Measurements from ENCODE around the gene MGRN1. TPM values are rescaled to one million over a fixed set of nuclear protein-coding genes. Genes with fewer than 3 reads are reported as not detected.

The MGRN1 gene
- polyA plus RNA-seq, 1 donor from 2014 or later, result 35.9 TPM

DNA sequence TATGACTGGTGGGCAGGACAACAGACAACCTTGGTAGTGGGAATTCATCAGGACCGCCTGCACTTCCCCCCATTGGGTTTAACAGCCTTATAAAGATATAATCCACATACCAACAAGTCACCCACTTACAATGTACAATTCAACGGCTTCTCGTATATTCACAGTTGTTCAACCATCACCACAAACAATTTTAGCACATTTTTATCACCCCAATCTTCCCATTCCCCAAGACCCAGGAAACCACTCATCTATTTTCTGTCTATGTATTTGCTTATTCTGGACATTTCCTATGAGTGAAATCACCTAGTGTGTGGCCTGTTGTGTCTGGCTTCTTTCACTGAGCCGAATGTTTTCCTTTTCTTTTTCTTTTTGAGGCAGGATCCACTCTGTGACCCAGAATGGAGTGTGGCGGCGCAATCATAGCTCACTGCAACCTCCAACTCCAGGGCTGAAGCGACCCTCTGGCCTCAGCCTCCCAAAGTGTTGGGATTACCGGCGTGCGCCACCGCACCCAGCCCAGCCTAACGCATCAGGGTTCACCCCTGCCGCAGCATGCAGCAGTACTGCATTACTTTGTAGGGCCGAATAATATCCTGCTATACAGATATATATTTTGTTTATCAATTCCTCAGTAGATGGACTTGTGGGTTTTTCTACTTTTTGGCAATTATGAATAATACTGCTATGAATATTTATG, 98.6 kb downstream of the MGRN1 start:
- Histone ChIP-seq H3K27me3 (ENCODE audit: insufficient read depth, low read depth, low read length) (no peaks in the 10 kb centered on the region), H3K27ac (ENCODE audit: low read length) (no peak overlapping the region), H3K9ac (ENCODE audit: low read length) (no peak overlapping the region), H3K79me2 (replicated peaks; ENCODE audit: insufficient read depth, low read length) (no peaks in the 10 kb centered on the region), H3K4me2 (ENCODE audit: low read length) (no peak overlapping the region), H4K20me1 (ENCODE audit: insufficient read depth) (no peaks in the 10 kb centered on the region), H3K36me3 (ENCODE audit: insufficient read depth, low read length) (no peaks in the 10 kb centered on the region), H3F3A (ENCODE audit: insufficient read depth, low read length, poor library complexity, severe bottlenecking) (no peaks in the 10 kb centered on the region), H3K9me2 (ENCODE audit: insufficient read depth, low read length) (no peaks in the 10 kb centered on the region), H3K9me3 (ENCODE audit: low read length) (no peaks in the 10 kb centered on the region), H2AFZ (ENCODE audit: low read depth, low read length) (no peak overlapping the region), H3K4me3 (ENCODE audit: low read length) (no peak overlapping the region)
- TF ChIP-seq POLR2AphosphoS5 (IDR thresholded peaks at IDR 0.05) (no peak), EZH2 (IDR thresholded peaks at IDR 0.05; ENCODE audit: borderline replicate concordance, insufficient read depth, low read length, poor library complexity, severe bottlenecking) (no peak), TAF1 (IDR thresholded peaks at IDR 0.05; ENCODE audit: low read depth) (no peak)
- TF ChIP-seq, protein P1, sequence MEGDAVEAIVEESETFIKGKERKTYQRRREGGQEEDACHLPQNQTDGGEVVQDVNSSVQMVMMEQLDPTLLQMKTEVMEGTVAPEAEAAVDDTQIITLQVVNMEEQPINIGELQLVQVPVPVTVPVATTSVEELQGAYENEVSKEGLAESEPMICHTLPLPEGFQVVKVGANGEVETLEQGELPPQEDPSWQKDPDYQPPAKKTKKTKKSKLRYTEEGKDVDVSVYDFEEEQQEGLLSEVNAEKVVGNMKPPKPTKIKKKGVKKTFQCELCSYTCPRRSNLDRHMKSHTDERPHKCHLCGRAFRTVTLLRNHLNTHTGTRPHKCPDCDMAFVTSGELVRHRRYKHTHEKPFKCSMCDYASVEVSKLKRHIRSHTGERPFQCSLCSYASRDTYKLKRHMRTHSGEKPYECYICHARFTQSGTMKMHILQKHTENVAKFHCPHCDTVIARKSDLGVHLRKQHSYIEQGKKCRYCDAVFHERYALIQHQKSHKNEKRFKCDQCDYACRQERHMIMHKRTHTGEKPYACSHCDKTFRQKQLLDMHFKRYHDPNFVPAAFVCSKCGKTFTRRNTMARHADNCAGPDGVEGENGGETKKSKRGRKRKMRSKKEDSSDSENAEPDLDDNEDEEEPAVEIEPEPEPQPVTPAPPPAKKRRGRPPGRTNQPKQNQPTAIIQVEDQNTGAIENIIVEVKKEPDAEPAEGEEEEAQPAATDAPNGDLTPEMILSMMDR (IDR thresholded peaks at IDR 0.05; ENCODE audit: poor library complexity, severe bottlenecking), result no peak
- TF ChIP-seq, protein P2, sequence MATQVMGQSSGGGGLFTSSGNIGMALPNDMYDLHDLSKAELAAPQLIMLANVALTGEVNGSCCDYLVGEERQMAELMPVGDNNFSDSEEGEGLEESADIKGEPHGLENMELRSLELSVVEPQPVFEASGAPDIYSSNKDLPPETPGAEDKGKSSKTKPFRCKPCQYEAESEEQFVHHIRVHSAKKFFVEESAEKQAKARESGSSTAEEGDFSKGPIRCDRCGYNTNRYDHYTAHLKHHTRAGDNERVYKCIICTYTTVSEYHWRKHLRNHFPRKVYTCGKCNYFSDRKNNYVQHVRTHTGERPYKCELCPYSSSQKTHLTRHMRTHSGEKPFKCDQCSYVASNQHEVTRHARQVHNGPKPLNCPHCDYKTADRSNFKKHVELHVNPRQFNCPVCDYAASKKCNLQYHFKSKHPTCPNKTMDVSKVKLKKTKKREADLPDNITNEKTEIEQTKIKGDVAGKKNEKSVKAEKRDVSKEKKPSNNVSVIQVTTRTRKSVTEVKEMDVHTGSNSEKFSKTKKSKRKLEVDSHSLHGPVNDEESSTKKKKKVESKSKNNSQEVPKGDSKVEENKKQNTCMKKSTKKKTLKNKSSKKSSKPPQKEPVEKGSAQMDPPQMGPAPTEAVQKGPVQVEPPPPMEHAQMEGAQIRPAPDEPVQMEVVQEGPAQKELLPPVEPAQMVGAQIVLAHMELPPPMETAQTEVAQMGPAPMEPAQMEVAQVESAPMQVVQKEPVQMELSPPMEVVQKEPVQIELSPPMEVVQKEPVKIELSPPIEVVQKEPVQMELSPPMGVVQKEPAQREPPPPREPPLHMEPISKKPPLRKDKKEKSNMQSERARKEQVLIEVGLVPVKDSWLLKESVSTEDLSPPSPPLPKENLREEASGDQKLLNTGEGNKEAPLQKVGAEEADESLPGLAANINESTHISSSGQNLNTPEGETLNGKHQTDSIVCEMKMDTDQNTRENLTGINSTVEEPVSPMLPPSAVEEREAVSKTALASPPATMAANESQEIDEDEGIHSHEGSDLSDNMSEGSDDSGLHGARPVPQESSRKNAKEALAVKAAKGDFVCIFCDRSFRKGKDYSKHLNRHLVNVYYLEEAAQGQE (IDR thresholded peaks at IDR 0.05; ENCODE audit: borderline replicate concordance), result no peak

DNA sequence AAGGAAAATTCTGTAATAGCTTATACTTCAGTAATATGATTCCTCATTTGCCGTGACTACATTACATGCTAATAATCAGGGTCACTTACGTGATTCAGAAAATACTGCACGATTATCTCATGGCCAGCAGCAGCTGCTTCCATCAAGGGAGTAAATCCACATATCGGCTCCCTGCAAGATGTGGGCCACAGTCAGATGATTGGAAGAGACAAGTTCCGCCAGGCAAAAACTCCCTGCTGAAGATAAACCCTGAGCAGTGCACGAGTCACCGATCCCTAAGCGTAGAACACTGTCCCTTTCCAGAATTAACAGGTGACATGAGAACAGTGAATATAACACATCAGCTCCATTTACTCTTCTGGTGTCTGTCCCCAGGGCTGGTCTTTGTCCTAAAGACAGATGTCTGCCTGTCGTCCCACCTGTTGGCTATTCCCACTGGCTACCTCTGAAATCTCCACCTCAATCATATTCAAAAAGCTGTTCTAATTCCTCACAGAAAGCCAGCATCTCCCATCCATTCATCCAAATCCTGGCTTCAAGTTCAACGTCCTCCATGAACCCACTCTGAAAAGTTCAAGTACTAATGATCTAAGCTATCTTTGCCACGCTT, 100.1 kb downstream of the MGRN1 start:
- H3K27ac ChIP-seq (ENCODE audit: low read length), result no peak overlapping the region
- H3K79me2 ChIP-seq (replicated peaks; ENCODE audit: insufficient read depth, low read length), result no peaks in the 10 kb centered on the region
- no peaks in the 10 kb centered on the region for H3K36me3 ChIP-seq (ENCODE audit: insufficient read depth, low read length)
- no peaks in the 10 kb centered on the region for H4K20me1 ChIP-seq (ENCODE audit: insufficient read depth)
- no peaks in the 10 kb centered on the region for H3K9me2 ChIP-seq (ENCODE audit: insufficient read depth, low read length)
- no peaks in the 10 kb centered on the region for H3K9me3 ChIP-seq (ENCODE audit: low read length)
- no peak overlapping the region for H3K4me2 ChIP-seq (ENCODE audit: low read length)
- no peaks in the 10 kb centered on the region for H3K27me3 ChIP-seq (ENCODE audit: insufficient read depth, low read depth, low read length)
- no peak overlapping the region for H2AFZ ChIP-seq (ENCODE audit: low read depth, low read length)
- no peaks in the 10 kb centered on the region for H3F3A ChIP-seq (ENCODE audit: insufficient read depth, low read length, poor library complexity, severe bottlenecking)
- TF ChIP-seq POLR2AphosphoS5 (IDR thresholded peaks at IDR 0.05) (no peak), RAD21 (conservative IDR thresholded peaks at IDR 0.05) (no peak), TAF1 (IDR thresholded peaks at IDR 0.05; ENCODE audit: low read depth) (no peak), EZH2 (IDR thresholded peaks at IDR 0.05; ENCODE audit: borderline replicate concordance, insufficient read depth, low read length, poor library complexity, severe bottlenecking) (no peak), MXI1 (conservative IDR thresholded peaks at IDR 0.05; ENCODE audit: poor library complexity, severe bottlenecking) (no peak), SMC3 (conservative IDR thresholded peaks at IDR 0.05; ENCODE audit: poor library complexity) (no peak), EP300 (conservative IDR thresholded peaks at IDR 0.05; ENCODE audit: poor library complexity, severe bottlenecking) (no peak)
- TF ChIP-seq, protein P2 (IDR thresholded peaks at IDR 0.05; ENCODE audit: borderline replicate concordance), result no peak
- TF ChIP-seq, protein P1 (IDR thresholded peaks at IDR 0.05; ENCODE audit: poor library complexity, severe bottlenecking), result no peak
- no peak overlapping the region for H3K4me3 ChIP-seq (ENCODE audit: low read length)
- no peak overlapping the region for H3K9ac ChIP-seq (ENCODE audit: low read length)

Data from neural cell (in vitro differentiated cells).